GM23338 (cell line): ENCODE measurements around the gene MYCL.

Experiments used
- EZH2 ChIP-seq: fragments of 200-600 bp; sonication (generic); IDR thresholded peaks from one replicate; pipeline ENCODE4 v1.8.0; 2017; ENCODE audit warnings: antibody characterized with exemption, mild to moderate bottlenecking, low read depth; ENCODE audit not compliant: unreplicated experiment
- JUNB ChIP-seq: IDR thresholded peaks from one replicate; pipeline ENCODE4 v1.6.1; 2016; ENCODE audit warnings: antibody characterized with exemption; ENCODE audit not compliant: unreplicated experiment
- POLR2AphosphoS5 ChIP-seq: IDR thresholded peaks from 2 replicates; pipeline ENCODE4 v1.6.1; 2016; ENCODE audit warnings: antibody characterized with exemption, low read depth
- REST ChIP-seq: IDR thresholded peaks from one replicate; pipeline ENCODE4 v1.6.1; 2018; ENCODE audit warnings: antibody characterized with exemption; ENCODE audit not compliant: unreplicated experiment
- TF ChIP-seq, protein P1 (sequence below), 2 experiments: fragments of 200-600 bp in 1 of 2; sonication (generic) in 1 of 2; conservative IDR thresholded peaks; 2 replicates each; pipeline versions ENCODE4 v1.5.1 to v1.6.1; 2016 to 2017; ENCODE audit warnings: antibody characterized with exemption in 2 of 2, low read depth in 2 of 2, mild to moderate bottlenecking in 2 of 2, moderate library complexity in 1 of 2

DNA sequence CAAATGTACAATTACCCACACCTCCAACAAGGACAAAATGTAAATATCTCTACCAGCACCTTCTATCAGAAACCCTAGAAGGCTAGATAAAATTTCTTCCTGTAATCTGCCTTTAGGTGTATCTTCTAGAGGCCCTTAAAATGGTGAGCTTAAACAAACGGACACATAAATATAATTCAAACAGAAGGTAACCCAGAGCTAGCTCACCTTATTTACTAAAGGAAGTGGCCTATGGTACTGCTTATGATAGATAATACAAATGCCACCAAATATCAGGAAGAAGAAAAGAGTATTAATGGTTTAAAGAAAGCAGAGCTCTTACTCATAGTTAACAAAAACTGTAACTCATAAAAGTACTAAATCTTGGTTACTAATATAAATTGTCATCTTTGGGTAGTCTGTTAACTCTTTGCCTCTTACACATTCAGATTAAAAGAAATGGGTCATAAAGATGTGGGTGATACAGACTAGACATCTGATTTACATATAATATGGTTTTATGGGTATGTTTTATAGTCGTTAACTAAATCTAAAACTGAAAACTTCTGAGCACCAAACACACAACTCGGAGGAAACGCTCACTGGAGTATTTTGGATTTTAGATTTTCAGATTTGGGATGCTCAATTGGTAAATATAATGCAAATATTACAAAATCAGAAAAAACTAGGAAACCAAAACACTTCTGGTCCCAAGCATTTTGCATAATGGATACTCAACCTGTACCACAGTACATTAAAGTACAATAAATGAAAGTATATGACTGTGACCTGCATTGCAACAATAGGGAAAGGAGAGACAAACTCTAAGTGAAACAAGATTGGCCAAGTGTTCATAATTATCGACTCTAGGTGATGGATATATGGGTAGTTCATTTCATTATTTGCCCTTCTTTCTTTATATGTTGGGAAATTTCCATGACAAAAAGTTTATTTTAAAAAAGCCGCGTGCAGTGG, 41.6 kb downstream of the MYCL start:
- TF ChIP-seq, protein P1, sequence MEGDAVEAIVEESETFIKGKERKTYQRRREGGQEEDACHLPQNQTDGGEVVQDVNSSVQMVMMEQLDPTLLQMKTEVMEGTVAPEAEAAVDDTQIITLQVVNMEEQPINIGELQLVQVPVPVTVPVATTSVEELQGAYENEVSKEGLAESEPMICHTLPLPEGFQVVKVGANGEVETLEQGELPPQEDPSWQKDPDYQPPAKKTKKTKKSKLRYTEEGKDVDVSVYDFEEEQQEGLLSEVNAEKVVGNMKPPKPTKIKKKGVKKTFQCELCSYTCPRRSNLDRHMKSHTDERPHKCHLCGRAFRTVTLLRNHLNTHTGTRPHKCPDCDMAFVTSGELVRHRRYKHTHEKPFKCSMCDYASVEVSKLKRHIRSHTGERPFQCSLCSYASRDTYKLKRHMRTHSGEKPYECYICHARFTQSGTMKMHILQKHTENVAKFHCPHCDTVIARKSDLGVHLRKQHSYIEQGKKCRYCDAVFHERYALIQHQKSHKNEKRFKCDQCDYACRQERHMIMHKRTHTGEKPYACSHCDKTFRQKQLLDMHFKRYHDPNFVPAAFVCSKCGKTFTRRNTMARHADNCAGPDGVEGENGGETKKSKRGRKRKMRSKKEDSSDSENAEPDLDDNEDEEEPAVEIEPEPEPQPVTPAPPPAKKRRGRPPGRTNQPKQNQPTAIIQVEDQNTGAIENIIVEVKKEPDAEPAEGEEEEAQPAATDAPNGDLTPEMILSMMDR (conservative IDR thresholded peaks at IDR 0.05; ENCODE audit: low read depth in 2 of 2): no peak
- TF ChIP-seq POLR2AphosphoS5 (no peak), JUNB (no peak), REST (no peak), EZH2 (no peak)
